Measurements from ENCODE around the gene GNRH2. TPM values are rescaled to one million over a fixed set of nuclear protein-coding genes. Genes with fewer than 3 reads are reported as not detected.
"Not testable (repeated sequence)": the region's sequence is repeated elsewhere in the genome, so short reads cannot be mapped to it uniquely, and the experiment has no call there.

GNRH2 gene
- total and polyA plus RNA-seq, 2 donors (not counting 1 experiment from before 2014, with no cell fraction given): not detected

- no peaks in the 10 kb centered on the region for H3K9me3 ChIP-seq (ENCODE audit: control insufficient read depth, insufficient read depth, low read depth, low read length)
- peak in 1 of 2 donors; percentile 18 for DNase-seq (ENCODE audit: low read depth in 2 of 2)
- H3K36me3 ChIP-seq (ENCODE audit: control insufficient read depth, insufficient read depth, low read length): no peaks in the 10 kb centered on the region
- TF ChIP-seq EZH2 (IDR thresholded peaks at IDR 0.05; ENCODE audit: low read length, missing control alignments) (no peak), CTCF (conservative IDR thresholded peaks at IDR 0.05 in 1 of 2, IDR thresholded peaks at IDR 0.05 in 1 of 2; ENCODE audit: low read depth in 1 of 2, low read length in 2 of 2) (no peak)
- peak within 1 kb of the TSS in 1 of 4 experiments; percentile 28 for H3K4me3 ChIP-seq (replicated peaks in 1 of 4; ENCODE audit: control extremely low read depth in 1 of 4, insufficient read depth in 1 of 4, low read depth in 3 of 4, low read length in 4 of 4)
- no peaks in the 10 kb centered on the region for H3K79me2 ChIP-seq (ENCODE audit: control insufficient read depth, insufficient read depth, low read length)
- no peaks in the 10 kb centered on the region for H4K20me1 ChIP-seq (ENCODE audit: control insufficient read depth, extremely low read depth, insufficient read depth, low read length)
- H3K27ac ChIP-seq (ENCODE audit: insufficient read depth, low read length): no peak within 1 kb of the TSS
- no peak within 1 kb of the TSS for H3K9ac ChIP-seq (ENCODE audit: insufficient read depth, low read length)
- no peak within 1 kb of the TSS for H3K4me2 ChIP-seq (ENCODE audit: extremely low read depth, insufficient read depth, low read length)
- H3K4me1 ChIP-seq (ENCODE audit: control insufficient read depth, extremely low read depth, insufficient read depth, low read length): peaks cover 7% of the 10 kb centered on the region
- H2AFZ ChIP-seq (ENCODE audit: low read length): no peak within 1 kb of the TSS
- peaks cover 10% of the 10 kb centered on the region for H3K27me3 ChIP-seq (ENCODE audit: control insufficient read depth, insufficient read depth, low read length)
Measured at GRCh38 chr20:3071610-3072529, 28.4 kb downstream of the GNRH2 start, which contains the start of gene OXT. OXT (plus strand) TSS chr20:3071620; CDS start chr20:3071656, 36 bp downstream.

GRCh38 chr20:3072530-3073250, 29.3 kb downstream of the GNRH2 start:
- Histone ChIP-seq H3K4me2 (ENCODE audit: extremely low read depth, insufficient read depth, low read length) (no peak overlapping the region), H3K9ac (ENCODE audit: insufficient read depth, low read length) (no peak overlapping the region), H3K36me3 (ENCODE audit: control insufficient read depth, insufficient read depth, low read length) (no peaks in the 10 kb centered on the region), H3K4me3 (replicated peaks in 1 of 4; ENCODE audit: control extremely low read depth in 1 of 4, insufficient read depth in 1 of 4, low read depth in 3 of 4, low read length in 4 of 4) (no peak overlapping the region), H3K27ac (ENCODE audit: insufficient read depth, low read length) (no peak overlapping the region), H3K79me2 (ENCODE audit: control insufficient read depth, insufficient read depth, low read length) (no peaks in the 10 kb centered on the region), H2AFZ (ENCODE audit: low read length) (no peak overlapping the region), H3K9me3 (ENCODE audit: control insufficient read depth, insufficient read depth, low read depth, low read length) (no peaks in the 10 kb centered on the region), H4K20me1 (ENCODE audit: control insufficient read depth, extremely low read depth, insufficient read depth, low read length) (no peaks in the 10 kb centered on the region), H3K27me3 (ENCODE audit: control insufficient read depth, insufficient read depth, low read length) (peaks cover 10% of the 10 kb centered on the region), H3K4me1 (ENCODE audit: control insufficient read depth, extremely low read depth, insufficient read depth, low read length) (peaks cover 5% of the 10 kb centered on the region)
- no peak for DNase-seq (ENCODE audit: low read depth in 2 of 2)
- no peak for TF ChIP-seq EZH2 (IDR thresholded peaks at IDR 0.05; ENCODE audit: low read length, missing control alignments)
- TF ChIP-seq CTCF (conservative IDR thresholded peaks at IDR 0.05 in 1 of 2, IDR thresholded peaks at IDR 0.05 in 1 of 2; ENCODE audit: low read depth in 1 of 2, low read length in 2 of 2): no peak

DNA sequence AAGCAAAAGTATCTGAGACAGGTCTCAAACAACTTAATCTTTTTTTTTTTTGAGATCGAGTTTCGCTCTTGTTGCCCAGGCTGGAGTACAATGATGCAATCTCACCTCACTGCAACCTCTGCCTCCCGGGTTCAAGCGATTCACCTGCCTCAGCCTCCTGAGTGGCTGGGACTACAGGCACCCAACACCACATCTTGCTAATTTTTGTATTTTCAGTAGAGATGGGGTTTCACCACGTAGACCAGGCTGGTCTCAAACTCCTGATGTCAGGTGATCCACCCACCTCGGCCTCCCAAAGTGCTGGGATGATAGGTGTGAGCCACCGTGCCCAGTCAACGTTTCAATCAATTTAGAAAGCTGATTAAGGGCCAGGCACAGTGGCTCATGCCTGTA, 29.8 kb downstream of the GNRH2 start:
- not testable (repeated sequence) for H3K4me1 ChIP-seq (ENCODE audit: control insufficient read depth, extremely low read depth, insufficient read depth, low read length); H3K36me3 ChIP-seq (ENCODE audit: control insufficient read depth, insufficient read depth, low read length); H3K9ac ChIP-seq (ENCODE audit: insufficient read depth, low read length); H3K9me3 ChIP-seq (ENCODE audit: control insufficient read depth, insufficient read depth, low read depth, low read length); H3K79me2 ChIP-seq (ENCODE audit: control insufficient read depth, insufficient read depth, low read length); H2AFZ ChIP-seq (ENCODE audit: low read length); DNase-seq (ENCODE audit: low read depth in 2 of 2); H3K4me2 ChIP-seq (ENCODE audit: extremely low read depth, insufficient read depth, low read length); H3K27ac ChIP-seq (ENCODE audit: insufficient read depth, low read length); H3K4me3 ChIP-seq (replicated peaks in 1 of 4; ENCODE audit: control extremely low read depth in 1 of 4, insufficient read depth in 1 of 4, low read depth in 3 of 4, low read length in 4 of 4); H4K20me1 ChIP-seq (ENCODE audit: control insufficient read depth, extremely low read depth, insufficient read depth, low read length)
- peaks cover 10% of the 10 kb centered on the region for H3K27me3 ChIP-seq (ENCODE audit: control insufficient read depth, insufficient read depth, low read length)
